CD4-positive, alpha-beta T cell treated with Interleukin-15 for 1 hour (primary cell): Measurements from ENCODE around the gene CNPPD1.

Source experiments
- DNase-seq: peaks from one replicate; pipeline ENCODE4 v3.0.0-alpha.2; 2020

The CNPPD1 gene

DNA sequence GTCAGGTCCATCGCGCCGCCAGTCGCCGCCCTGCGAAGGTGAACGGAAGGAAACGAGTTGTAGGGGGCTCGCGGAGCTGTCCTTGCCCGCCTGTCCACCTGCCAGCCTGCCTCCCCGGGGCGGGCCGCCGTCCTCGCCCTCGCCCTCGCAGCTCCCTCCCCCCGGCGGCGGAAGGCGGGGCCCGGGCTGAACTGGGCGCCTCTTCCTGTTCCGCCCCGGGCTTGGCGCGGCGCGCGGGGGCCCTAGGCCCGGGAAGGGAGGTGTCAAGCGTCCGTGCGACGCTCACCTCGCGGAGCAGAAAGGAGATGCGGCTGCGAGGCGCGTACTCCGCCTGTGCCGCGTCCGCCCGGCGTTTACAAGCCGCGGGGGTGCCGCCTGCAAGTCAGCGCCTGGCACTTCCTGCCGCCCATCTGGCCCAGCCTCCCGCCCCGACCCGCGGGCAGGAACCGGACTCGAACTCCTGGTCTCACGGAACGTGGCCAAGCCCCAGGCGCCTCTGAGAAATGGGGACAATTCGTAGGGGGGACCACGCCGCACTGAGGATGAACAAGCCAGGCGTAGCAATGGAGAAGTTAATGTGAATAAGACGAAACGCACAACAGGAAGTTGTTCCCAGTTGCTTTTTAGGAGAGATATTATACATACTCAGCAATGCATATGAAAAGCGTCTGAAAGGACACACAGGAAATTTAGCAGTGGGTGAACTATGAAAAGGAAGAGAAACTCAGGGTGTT lies at the start of gene CNPPD1:
CNPPD1 (minus strand) TSS at position 108 of the 734 bp plus-strand sequence; CDS start at position 11, 97 bp downstream.
- peak; percentile 89 for DNase-seq

- DNase-seq: peak; percentile 35
Observed at GRCh38 chr2:219225350-219225749, 48.6 kb upstream of the CNPPD1 start.

DNA sequence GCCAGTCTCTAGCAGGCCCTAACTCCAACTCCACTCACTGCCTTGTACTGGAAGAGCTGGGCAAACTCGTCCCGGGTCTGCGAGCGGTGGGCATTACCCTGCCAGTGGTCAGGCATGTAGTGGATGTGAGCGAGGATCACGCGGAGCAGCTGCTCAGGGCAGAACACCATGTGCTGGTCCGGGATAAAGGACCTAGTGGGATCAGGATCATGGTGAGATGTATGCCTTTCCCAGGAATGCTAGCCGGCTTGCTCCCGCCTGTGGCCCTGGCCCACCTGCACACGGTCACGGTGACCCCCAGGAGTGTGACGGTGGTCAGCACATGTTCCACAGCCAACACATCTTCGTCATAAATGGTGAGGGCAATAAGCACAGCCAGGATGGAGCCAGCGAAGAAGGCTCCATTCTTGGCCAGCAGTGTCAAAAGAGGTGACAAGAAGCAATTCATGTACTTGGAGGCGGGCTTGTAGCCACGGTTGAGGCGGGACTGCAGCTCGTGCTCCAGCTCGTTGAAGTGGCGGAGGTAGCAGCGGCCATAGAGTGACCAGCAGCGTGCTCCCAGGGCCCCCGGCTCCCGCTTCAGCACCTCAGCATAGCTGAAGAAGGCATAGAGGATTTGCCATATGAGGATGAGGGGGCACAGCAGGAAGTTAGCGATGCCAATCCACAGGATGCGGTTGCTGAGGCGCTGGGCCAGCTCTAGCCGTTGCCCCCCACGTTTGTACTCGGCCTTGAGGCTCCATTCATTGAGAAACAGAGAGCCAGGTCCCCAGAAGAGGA lies 47.3 kb upstream of the CNPPD1 start:
- DNase-seq: no peak

- DNase-seq: no peak
Observed at GRCh38 chr2:219221957-219222518, 45.3 kb upstream of the CNPPD1 start.

DNA sequence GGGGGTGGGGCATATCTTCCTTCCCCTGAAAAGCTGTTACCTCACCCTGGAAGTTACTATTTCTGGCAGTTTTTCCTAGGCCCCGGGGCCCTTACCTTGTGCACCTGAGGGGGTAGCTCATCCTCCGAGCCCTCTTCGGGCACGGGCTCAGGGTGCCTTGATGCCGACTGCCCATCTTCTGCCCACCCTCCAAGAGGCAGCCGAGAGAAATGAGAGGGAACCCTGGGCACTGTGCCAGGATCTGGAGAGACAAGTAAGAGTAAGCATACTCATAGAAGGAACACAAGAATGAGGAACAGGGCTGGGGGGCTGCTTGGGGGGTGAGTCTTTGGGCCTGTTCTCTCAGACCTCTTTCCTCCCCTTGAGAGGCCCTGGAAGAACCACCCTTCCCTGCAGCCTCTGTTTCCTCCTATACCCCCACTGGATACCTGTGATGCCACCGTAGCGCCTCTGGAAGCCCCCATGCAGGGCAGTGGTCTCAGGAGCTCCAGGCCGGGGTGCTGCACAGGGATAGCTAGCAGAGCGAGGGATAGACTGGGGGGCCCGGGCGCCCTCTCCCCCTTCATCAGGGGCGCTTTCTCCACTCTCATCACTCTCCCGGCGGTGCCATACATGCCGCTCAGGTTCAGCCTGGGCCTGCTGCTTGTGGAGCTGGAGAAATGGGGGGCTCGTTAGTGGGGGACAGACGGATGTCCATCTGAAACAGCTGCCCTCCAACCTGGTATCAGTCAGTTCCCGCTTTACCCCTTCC lies 44.1 kb upstream of the CNPPD1 start:
- DNase-seq: no peak

GRCh38 chr2:219219784-219220532 lies 43.2 kb upstream of the CNPPD1 start:
- DNase-seq: no peak

- DNase-seq: peak; percentile 88
Observed at GRCh38 chr2:219218732-219219701, 42.3 kb upstream of the CNPPD1 start, which contains the start of gene ABCB6. TSS of gene ABCB6 (minus strand) at chr2:219218958. CDS start at chr2:219218673, 285 bp downstream.

GRCh38 chr2:219218217-219218731 lies 41.5 kb upstream of the CNPPD1 start:
- DNase-seq: no peak

GRCh38 chr2:219216535-219216915 lies 39.8 kb upstream of the CNPPD1 start:
- DNase-seq: peak; percentile 7

DNA sequence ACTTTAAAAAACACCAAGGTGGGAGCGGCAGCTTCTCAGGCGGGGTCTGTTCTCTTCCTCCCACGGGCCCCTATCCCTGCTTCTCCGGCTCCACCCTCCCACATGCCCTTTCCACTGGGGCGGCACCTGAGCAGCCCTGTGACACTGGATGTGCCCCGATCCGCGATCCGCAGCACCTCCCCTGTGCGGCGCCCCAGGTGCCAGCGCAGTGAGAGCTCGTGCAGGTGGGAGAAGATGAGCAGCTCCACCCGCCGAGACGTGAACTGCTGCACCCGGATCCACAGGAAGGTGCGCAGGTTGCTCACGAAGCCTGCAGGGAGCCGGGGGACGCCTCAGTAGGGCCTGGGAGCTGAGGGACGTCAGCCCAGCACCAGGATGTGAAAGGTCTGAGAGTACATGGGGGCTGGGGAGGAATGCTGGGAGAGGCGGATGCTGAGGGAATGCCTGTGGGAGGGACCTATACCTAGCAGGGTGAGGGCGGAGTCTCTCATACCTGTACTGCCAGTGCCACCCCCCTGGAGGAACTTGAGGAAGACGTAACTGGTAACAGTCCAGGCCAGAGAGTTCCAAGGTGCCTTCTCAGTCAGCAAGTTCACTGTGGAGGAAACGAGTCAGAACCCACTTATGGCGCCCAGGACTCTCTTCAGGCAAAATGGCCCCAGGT lies 39.3 kb upstream of the CNPPD1 start:
- peak; percentile 12 for DNase-seq

GRCh38 chr2:219214786-219215185 lies 38.1 kb upstream of the CNPPD1 start:
- DNase-seq: no peak

GRCh38 chr2:219214141-219214540 lies 37.4 kb upstream of the CNPPD1 start:
- no peak for DNase-seq

GRCh38 chr2:219213486-219214071 lies 36.9 kb upstream of the CNPPD1 start:
- no peak for DNase-seq

DNA sequence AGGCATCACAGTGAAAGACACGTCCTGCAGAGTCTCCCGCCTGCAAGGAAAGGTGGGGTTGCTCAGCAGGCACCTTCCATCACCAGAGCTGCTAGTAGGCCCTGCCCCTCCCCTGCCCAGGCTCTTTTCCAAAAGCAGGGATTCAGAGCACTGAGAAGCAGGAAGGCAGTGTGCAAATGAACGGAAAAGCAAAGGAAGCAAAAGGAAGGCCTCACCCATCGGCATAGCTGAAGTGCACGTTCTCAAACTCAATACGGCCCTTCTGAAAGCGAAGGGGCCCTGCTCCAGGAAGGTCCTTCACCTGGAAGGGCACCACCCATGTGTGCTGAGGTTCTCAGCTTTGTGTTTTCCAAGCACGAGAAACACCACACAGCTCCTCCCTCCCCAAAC lies 36.3 kb upstream of the CNPPD1 start:
- DNase-seq: no peak

DNA sequence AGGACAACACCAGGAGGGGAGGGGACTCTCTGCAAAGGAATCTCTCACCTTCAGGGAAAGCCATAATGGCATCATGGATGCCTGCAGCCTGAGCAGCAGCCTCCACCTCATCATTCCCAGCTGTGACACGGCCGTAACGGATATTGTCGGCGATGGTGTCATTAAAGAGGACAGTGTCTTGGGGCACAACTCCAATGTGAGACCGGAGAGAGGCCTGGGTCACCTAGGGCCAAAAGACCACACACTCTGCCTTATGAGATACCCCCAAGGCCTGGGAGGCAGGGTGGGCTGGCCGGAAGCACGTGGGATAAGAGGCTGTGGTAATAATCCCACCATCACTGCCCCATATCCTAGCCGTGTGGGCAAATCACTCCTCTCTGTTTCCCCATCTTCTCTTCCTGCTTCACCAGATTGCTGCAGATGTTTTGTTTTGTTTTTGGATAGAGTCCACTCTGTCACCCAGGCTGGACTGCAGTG lies 34.2 kb upstream of the CNPPD1 start:
- no peak for DNase-seq

DNA sequence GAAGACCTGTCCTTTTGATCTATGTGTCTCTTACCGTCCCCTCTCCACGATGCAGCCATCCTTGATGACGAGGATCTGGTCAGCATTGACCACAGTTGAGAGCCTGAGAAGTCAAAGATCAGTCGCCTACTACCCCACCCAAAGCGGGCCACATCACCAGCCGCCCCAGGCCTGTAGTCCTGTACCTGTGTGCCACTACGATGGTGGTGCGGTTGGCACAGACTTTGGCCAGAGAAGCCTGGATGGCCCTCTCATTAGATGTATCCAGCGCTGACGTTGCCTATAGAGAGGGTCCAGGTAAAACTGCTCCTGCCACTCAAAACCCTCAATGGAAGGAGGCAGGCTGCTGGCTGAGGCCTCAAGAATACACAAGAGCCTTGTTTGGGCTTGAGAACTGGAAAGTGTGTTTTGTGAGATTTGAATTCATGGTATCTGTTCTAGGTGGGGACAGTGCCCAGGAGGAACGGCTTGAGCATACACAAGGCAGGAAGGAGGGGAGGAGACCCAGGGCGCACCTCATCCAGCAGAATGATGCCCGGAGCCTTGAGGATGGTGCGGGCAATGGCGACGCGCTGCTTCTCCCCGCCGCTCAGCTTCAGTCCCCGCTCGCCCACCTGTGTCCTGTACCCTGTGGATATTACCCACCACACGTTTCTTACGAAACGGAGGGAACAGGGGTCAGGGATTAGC lies 33.6 kb upstream of the CNPPD1 start:
- DNase-seq: no peak

DNA sequence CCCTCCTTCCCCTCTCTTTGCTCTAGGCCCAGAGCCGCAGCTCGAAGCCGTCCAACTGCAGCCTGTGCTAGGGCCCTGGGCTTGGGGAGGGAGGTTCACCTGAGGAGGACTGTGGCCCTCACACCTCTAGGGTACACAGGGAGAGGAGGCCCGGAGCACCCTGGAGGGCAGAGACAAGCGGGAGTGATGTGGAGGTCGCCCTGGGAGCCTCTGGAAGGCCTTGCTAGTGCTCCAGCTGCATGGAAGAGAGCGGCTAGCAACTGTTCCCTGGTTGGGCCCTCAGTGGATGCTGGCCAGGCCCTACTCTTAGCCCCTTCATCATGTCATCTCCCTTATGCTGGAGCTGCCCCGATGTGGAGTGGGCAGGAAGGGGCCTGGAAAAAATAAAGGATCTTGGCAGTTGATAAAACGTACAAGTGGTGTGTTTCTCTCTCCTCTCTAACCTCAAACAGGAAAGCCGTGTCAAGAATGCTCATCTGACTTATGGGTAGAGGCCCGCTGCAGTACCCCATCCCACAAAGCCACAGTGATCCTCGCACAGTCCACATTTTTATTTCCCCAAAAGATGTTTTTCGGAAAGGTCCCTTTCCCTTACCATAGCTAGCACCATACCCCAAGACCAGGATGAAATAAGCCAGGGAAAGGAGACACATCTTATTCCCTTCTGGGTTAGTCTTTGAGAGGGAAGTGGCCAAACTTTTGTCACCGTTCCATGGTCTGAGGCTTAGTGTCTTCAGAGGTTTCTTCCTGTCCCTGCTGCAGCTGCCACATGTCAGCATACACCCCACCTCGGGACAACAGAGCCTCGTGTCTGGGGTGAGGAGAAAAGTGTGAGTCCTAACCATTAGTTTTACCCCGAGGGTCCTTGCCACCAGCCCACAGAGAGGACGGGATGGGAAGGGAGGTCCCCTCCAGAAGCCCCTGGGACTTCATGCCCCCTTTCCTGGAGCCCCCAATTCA lies 32.8 kb upstream of the CNPPD1 start:
- DNase-seq: no peak
